Measurements from ENCODE around the gene ITGA5.

ITGA5 gene

DNA sequence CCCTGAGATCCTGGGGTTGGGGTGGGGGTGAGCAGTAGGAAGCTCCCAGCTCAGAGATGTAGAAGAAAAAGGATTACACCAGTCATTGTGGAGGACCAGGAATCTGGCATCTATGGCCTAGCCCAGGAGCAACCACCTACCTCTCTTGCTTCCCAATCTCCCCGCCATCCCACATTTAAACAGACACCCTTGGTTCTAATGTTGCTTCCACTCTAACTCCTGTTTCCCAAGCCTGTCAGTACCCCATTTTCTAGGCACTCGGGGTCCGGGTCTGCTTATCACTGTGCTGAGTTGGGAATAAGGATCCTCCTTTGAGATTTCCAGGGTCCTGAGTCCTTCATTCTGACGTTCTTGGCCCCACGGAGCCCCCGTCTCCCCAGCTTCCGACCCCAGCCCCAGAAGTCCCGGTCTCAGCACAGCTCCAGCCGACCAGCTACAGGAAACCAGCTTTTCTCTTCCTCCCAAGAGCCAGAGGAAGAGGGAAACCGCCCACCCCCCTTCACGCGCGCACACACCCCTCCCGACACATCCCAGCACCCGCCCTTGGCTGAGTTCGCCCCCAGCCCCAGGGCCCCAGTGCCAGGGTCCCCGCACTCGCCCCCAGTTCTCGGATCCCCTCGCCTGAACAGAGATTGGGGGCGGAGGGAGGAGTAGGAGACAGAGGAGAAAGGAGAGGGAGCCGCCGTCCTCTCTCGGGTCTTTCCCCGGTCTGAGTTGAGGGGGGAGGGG lies 1.2 kb downstream of the ITGA5 start:
- in situ Hi-C loops (cut with HindIII; ENCODE audit: low pct_ligation_motif_present, low sequenced_read_pairs) = no loop called here
- no peak for DNase-seq
- Histone ChIP-seq H3K27ac (peak overlapping the region; percentile 75), H3K4me3 (ENCODE audit: low read depth, low read length) (peak overlapping the region; percentile 93), H3K36me3 (replicated peaks) (no peaks in the 10 kb centered on the region), H3K27me3 (replicated peaks) (no peaks in the 10 kb centered on the region)
- no peak for TF ChIP-seq CTCF (IDR thresholded peaks at IDR 0.05; ENCODE audit: low read depth, low read length, missing control alignments)

- in situ Hi-C loops (cut with HindIII; ENCODE audit: low pct_ligation_motif_present, low sequenced_read_pairs) = no loop called here
- H3K36me3 ChIP-seq (replicated peaks) = no peaks in the 10 kb centered on the region
- no peak for DNase-seq
- H3K27me3 ChIP-seq (replicated peaks) = no peaks in the 10 kb centered on the region
- no peak for TF ChIP-seq CTCF (IDR thresholded peaks at IDR 0.05; ENCODE audit: low read depth, low read length, missing control alignments)
- peak overlapping the region; percentile 93 for H3K4me3 ChIP-seq (ENCODE audit: low read depth, low read length)
- no peak overlapping the region for H3K27ac ChIP-seq
These were observed 2.1 kb downstream of the ITGA5 start for GRCh38 chr12:54416687-54417603.

- H3K36me3 ChIP-seq (replicated peaks) = peaks cover 4% of the 10 kb centered on the region
- no peak overlapping the region for H3K27ac ChIP-seq
- H3K4me3 ChIP-seq (ENCODE audit: low read depth, low read length) = no peak overlapping the region
- no peaks in the 10 kb centered on the region for H3K27me3 ChIP-seq (replicated peaks)
- in situ Hi-C loops (cut with HindIII; ENCODE audit: low pct_ligation_motif_present, low sequenced_read_pairs) = no loop called here
- peak; percentile 14 for TF ChIP-seq CTCF (IDR thresholded peaks at IDR 0.05; ENCODE audit: low read depth, low read length, missing control alignments)
- DNase-seq = no peak
These were observed 3.7 kb downstream of the ITGA5 start for GRCh38 chr12:54415221-54415929.

DNA sequence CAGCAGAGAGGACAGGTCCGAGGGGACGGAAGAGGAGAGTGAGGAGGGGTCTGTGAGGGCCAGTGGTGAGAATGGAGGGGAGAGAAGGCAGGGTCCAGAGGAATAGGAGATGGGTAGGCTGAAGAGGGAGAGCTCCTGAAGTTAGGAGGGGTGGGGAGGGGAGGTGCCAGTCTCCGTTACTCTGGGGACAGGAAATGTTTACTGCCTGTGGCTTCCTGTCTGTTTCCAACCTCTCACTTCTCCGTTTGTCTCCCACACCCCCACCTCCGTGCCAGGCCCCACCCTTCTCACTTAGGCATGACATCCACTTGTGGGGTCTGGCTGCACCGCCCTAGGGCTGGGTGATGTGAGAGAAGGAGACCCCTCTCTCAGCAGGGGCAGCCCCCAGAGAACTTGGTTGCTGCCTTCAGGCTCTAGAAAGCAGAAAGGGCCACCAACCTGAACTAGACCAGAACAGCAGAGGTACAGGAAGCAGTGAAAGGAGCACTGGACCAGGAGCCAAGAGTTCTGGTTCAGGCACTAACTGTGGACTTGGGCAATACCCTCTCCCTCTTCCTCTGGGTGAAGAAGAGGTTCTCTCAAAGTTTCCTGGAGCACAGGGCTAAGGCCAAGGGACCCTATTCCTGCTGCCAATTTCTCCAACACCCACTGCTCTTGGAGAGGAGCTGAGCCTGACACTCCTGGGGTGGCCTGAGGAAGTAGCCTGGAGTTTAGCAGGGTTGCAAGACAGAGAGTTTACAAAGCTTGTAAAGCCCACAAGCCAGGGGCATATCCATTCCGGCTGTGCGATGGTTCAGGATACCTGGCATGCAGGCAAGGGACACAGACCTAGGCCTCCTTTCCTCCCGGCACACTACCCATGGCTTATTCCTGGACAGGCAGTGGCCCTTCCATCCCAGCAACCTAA lies 5.5 kb downstream of the ITGA5 start:
- H3K4me3 ChIP-seq (ENCODE audit: low read depth, low read length) = no peak overlapping the region
- H3K36me3 ChIP-seq (replicated peaks) = peaks cover 15% of the 10 kb centered on the region
- peak overlapping the region; percentile 84 for H3K27ac ChIP-seq
- TF ChIP-seq CTCF (IDR thresholded peaks at IDR 0.05; ENCODE audit: low read depth, low read length, missing control alignments) = no peak
- no peaks in the 10 kb centered on the region for H3K27me3 ChIP-seq (replicated peaks)
- in situ Hi-C loops (cut with HindIII; ENCODE audit: low pct_ligation_motif_present, low sequenced_read_pairs) = no loop called here
- DNase-seq = peak; percentile 59

DNA sequence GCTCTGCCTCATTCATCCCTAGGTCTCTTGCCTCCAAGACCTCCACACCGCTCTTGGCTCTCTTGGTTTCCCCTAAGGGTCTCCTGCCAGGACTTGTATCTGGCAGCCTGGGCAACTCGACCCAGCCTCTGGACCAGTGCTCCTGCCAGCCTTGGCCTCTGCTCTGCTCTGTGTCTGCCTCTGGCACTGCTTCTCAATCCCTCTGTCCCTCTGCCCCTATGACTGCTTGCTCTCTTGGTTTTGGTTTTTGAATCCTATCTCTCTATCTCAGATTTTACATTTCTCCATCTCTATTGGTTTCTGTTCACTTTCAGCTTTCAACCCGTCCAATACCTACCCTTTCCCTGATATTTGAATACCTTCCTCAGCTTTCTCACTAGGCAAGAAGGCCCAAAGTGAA lies 6.3 kb downstream of the ITGA5 start:
- Histone ChIP-seq H3K27me3 (replicated peaks) (no peaks in the 10 kb centered on the region), H3K36me3 (replicated peaks) (peaks cover 21% of the 10 kb centered on the region), H3K27ac (peak overlapping the region; percentile 84), H3K4me3 (ENCODE audit: low read depth, low read length) (no peak overlapping the region)
- no peak for TF ChIP-seq CTCF (IDR thresholded peaks at IDR 0.05; ENCODE audit: low read depth, low read length, missing control alignments)
- in situ Hi-C loops (cut with HindIII; ENCODE audit: low pct_ligation_motif_present, low sequenced_read_pairs) = no loop called here
- no peak for DNase-seq
